Pancreas (tissue), 10 donors: ENCODE results near the gene RIMKLA. TPM values are rescaled to one million over a fixed set of nuclear protein-coding genes. Genes with fewer than 3 reads are reported as not detected.

Experiments
- ATAC-seq, 4 donors: fragments of 200-7000 bp; cut with Tn5 transposase; one replicate each; pipeline versions ENCODE4 v1.8.0 to v1.9.1; 2020; ENCODE audit warnings: mild to moderate bottlenecking in 4 of 4, moderate library complexity in 4 of 4
- DNase-seq, 6 donors: peaks; one replicate each; pipeline ENCODE4 v3.0.0-alpha.2; 2020
- FAIRE-seq: peaks from 2 replicates; lab custom pipeline; 2012; peaks lifted over from hg19 to GRCh38; lab: Jason Lieb, UNC
- H3K27ac ChIP-seq, 4 donors: fragments of 200-600 bp; sonication (generic); 1 replicate in 3 of 4; 2 replicates in 1 of 4; pipeline versions ENCODE4 v1.5.0 to v1.8.0; 2020
- H3K27me3 ChIP-seq, 4 donors: fragments of 200-600 bp; one replicate each; pipeline ENCODE4 v1.8.0; 2021
- H3K36me3 ChIP-seq, 3 donors: fragments of 200-600 bp; sonication (generic) in 1 of 3; one replicate each; pipeline versions ENCODE4 v1.5.0 to v1.8.0; 2020 to 2021
- H3K4me1 ChIP-seq, 3 donors: fragments of 200-600 bp; one replicate each; pipeline ENCODE4 v1.8.0; 2021
- H3K4me3 ChIP-seq, 4 donors: fragments of 200-600 bp; sonication (generic) in 2 of 4; one replicate each; pipeline versions ENCODE4 v1.5.0 to v1.8.0; 2020 to 2021
- H3K9me3 ChIP-seq, 4 donors: fragments of 200-600 bp; one replicate each; pipeline ENCODE4 v1.8.0; 2021
- CTCF ChIP-seq, 4 donors: fragments of 200-600 bp; sonication (generic) in 3 of 4; IDR thresholded peaks; one replicate each; pipeline versions ENCODE4 v1.5.0 to v1.8.0; 2021; ENCODE audit warnings: antibody characterized with exemption in 4 of 4
- WGBS, 2 donors: extraction: QIAGEN DNeasy Blood & Tissue Kit; methylation state at CpG; one replicate each; pipeline ENCODE4 v1.1.7; 2013; 5-methylcytosine and 5-hydroxymethylcytosine counted together
- intact Hi-C, 3 donors: fragments of 100-400 bp; cut with DNase I; formaldehyde crosslinking; loops; one replicate each; pipeline versions ENCODE4 v1.11.1 to v1.14.2; 2022
- polyA plus RNA-seq, 2 donors: library from polyadenylated mRNA; stranded (reverse); fragments of 200-250 nt; gene quantifications; one replicate each; pipeline ENCODE4 v1.2.3, GENCODE V29; 2013
- total RNA-seq, 6 donors: library from RNA; stranded (reverse); fragmentation: NEBNext Ultra II Directional in 4 of 6; extraction: Animal tissue kit (Norgen Biotek cat#: 25700) in 4 of 6; gene quantifications; one replicate each; pipeline versions ENCODE4 v1.2.1 to v1.2.4, GENCODE V29; 2021 to 2023
- donor health status: healthy with polysubstance abuse.
- donor health status: DM: no; HTN: no; CAD: no; lungs with moderate emphysema.
- donor health status: DM: no; HTN: no; CAD: no.
- donor health status: control.
- donor health status: control.
- donor health status: Bipolar disorder and iron deficiency.
- donor health status: DM: yes; HTN: yes; CAD: no.
- donor health status: DM: no; HTN: no; CAD: no.
- donor health status: DM: no; HTN: no; CAD: no.
- donor health status: DM: yes; HTN: yes; CAD: no.

Gene RIMKLA
- total and polyA plus RNA-seq, 8 donors: 0.27 to 2.6 (median 1.9) TPM

- Histone ChIP-seq H3K27me3 (no peaks in the 10 kb centered on the region), H3K9me3 (no peaks in the 10 kb centered on the region), H3K4me1 (peaks cover 12 to 23% (median 16%) of the 10 kb centered on the region in 3 donors), H3K27ac (peak within 1 kb of the TSS; percentile 92 to 97 (median 94)), H3K36me3 (peaks cover 0 to 5% (median 0%) of the 10 kb centered on the region in 3 donors), H3K4me3 (peak within 1 kb of the TSS; percentile 85 to 99 (median 92))
- peak in 1 of 4 donors; percentile 10 for TF ChIP-seq CTCF (IDR thresholded peaks at IDR 0.05)
- DNase-seq (peak; percentile 83 to 94 (median 89)), ATAC-seq (peak; percentile 93 to 97 (median 95)), FAIRE-seq (no peak)
- WGBS, 2 donors: 0% methylated on average over 60 to 66 of the region's 66 CpGs
- intact Hi-C loops: loop anchor here in 1 of 3 donors (10.0 kb wide), 1 partner anchor 111 kb away; no protein-coding TSS in a partner anchor
Observed at GRCh38 chr1:42456010-42456753, 75.6 kb downstream of the RIMKLA start, which contains the start of the genes PPCS and ZMYND12. Gene PPCS (plus strand): TSS chr1:42456543. CDS start chr1:42456566, 23 bp downstream. Gene ZMYND12 (minus strand): TSS chr1:42456022. CDS start chr1:42455997, 25 bp downstream.

GRCh38 chr1:42456754-42457089 is 76.1 kb downstream of the RIMKLA start:
- DNase-seq (peak in 4 of 6 donors; percentile 58 to 64 (median 61)), ATAC-seq (peak; percentile 70 to 82 (median 74)), FAIRE-seq (no peak)
- H3K27ac ChIP-seq: peak overlapping the region; percentile 92 to 97 (median 94)
- 0% methylated on average over 21 to 23 of the region's 23 CpGs for whole genome bisulfite sequencing, 2 donors
- peak overlapping the region; percentile 85 to 99 (median 92) for H3K4me3 ChIP-seq
- intact Hi-C loops: loop anchor here in 1 of 3 donors (10.0 kb wide), 1 partner anchor 112 kb away; no protein-coding TSS in a partner anchor
- H3K9me3 ChIP-seq: no peaks in the 10 kb centered on the region
- no peak for TF ChIP-seq CTCF (IDR thresholded peaks at IDR 0.05)
- peaks cover 0 to 5% (median 0%) of the 10 kb centered on the region in 3 donors for H3K36me3 ChIP-seq
- H3K27me3 ChIP-seq: no peaks in the 10 kb centered on the region
- peaks cover 12 to 23% (median 16%) of the 10 kb centered on the region in 3 donors for H3K4me1 ChIP-seq

- ATAC-seq (no peak), FAIRE-seq (no peak), DNase-seq (peak in 1 of 6 donors; percentile 23)
- WGBS, 2 donors: 62 to 80% methylated on average over 2 of the region's 2 CpGs
- H3K4me3 ChIP-seq: no peak overlapping the region
- intact Hi-C loops: no loop called here
- TF ChIP-seq CTCF (IDR thresholded peaks at IDR 0.05): no peak
- H3K27me3 ChIP-seq: no peaks in the 10 kb centered on the region
- no peaks in the 10 kb centered on the region for H3K9me3 ChIP-seq
- no peak overlapping the region for H3K27ac ChIP-seq
- peaks cover 16 to 23% (median 21%) of the 10 kb centered on the region in 3 donors for H3K4me1 ChIP-seq
- peaks cover 0 to 5% (median 0%) of the 10 kb centered on the region in 3 donors for H3K36me3 ChIP-seq
Observed at GRCh38 chr1:42461196-42461595, 80.6 kb downstream of the RIMKLA start.

GRCh38 chr1:42462828-42463763 is 82.5 kb downstream of the RIMKLA start, which contains the start of gene CCDC30:
Gene CCDC30 (plus strand): TSS chr1:42463286. CDS start chr1:42480552, 17,266 bp downstream.
- ATAC-seq (peak; percentile 99 to 100 (median 100)), DNase-seq (peak; percentile 90 to 99 (median 98)), FAIRE-seq (peak; percentile 98)
- no peak for TF ChIP-seq CTCF (IDR thresholded peaks at IDR 0.05)
- Histone ChIP-seq H3K4me3 (peak within 1 kb of the TSS; percentile 38 to 85 (median 62)), H3K4me1 (peaks cover 7 to 14% (median 11%) of the 10 kb centered on the region in 3 donors), H3K27me3 (no peaks in the 10 kb centered on the region), H3K36me3 (peaks cover 0 to 5% (median 0%) of the 10 kb centered on the region in 3 donors), H3K27ac (peak within 1 kb of the TSS; percentile 48 to 61 (median 56)), H3K9me3 (no peaks in the 10 kb centered on the region)
- intact Hi-C loops: no loop called here
- WGBS, 2 donors: 1% methylated on average over 59 of the region's 59 CpGs
